ENCODE data around the gene NPIPB13.
"Not testable (repeated sequence)": the region's sequence is repeated elsewhere in the genome, so short reads cannot be mapped to it uniquely, and the experiment has no call there.

Gene NPIPB13

GRCh38 chr16:30248379-30248778 is at the start of gene NPIPB13:
Gene NPIPB13 (minus strand): TSS chr16:30248479. CDS start chr16:30245573, 2,906 bp downstream.
- not testable (repeated sequence) for DNase-seq

- not testable (repeated sequence) for DNase-seq
Observed at GRCh38 chr16:30282357-30282756, 34.1 kb upstream of the NPIPB13 start.

- DNase-seq: not testable (repeated sequence)
Observed at GRCh38 chr16:30278523-30278922, 30.2 kb upstream of the NPIPB13 start.

GRCh38 chr16:30217082-30217481 is 31.2 kb downstream of the NPIPB13 start:
- not testable (repeated sequence) for DNase-seq

DNA sequence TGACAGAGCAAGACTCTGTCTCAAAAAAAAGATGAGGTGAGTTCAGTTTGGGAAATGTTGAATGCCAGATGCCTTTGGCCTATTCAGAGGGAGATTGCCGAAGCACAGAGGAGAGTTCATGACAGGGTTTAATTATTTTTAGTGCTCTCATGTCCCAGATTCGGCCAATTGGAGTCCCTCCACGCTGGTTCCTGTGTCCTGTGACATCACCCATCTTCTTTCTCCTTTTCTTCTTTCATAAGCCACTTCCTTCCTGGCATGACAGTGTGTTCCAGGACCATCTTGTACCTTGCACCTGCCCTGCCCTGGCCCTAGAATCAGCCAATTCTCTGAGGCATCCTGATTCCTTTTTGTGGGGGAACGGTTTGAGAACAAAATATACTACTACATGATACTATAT is 36.9 kb downstream of the NPIPB13 start:
- DNase-seq: not testable (repeated sequence)

DNA sequence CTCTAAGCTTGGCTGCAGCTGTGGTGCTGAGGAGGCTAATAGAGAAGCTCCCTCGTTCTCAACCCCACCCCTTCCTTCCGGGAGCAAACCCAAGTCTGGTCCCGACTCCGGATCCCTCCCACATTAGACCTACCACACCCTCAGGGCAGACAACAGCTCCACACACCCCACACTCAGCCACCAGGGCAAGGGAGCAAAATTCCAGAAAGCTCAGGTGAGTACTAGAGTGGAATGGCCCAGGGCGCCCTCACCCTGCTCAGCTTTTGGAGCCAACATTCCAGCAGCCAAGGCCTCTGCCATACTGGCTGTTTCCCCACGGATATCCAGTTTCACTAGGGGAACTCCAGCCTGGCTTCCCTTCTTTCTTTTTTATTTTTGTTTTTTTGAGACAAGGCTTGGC is 39.2 kb downstream of the NPIPB13 start:
- DNase-seq: not testable (repeated sequence)

- DNase-seq: not testable (repeated sequence)
Observed at GRCh38 chr16:30207063-30207704, 41.1 kb downstream of the NPIPB13 start.

- not testable (repeated sequence) for DNase-seq
Observed at GRCh38 chr16:30206252-30206651, 42.0 kb downstream of the NPIPB13 start.

GRCh38 chr16:30205541-30206236 is 42.6 kb downstream of the NPIPB13 start:
- DNase-seq: not testable (repeated sequence)

- not testable (repeated sequence) for DNase-seq
Observed at GRCh38 chr16:30199608-30200343, 48.5 kb downstream of the NPIPB13 start.

DNA sequence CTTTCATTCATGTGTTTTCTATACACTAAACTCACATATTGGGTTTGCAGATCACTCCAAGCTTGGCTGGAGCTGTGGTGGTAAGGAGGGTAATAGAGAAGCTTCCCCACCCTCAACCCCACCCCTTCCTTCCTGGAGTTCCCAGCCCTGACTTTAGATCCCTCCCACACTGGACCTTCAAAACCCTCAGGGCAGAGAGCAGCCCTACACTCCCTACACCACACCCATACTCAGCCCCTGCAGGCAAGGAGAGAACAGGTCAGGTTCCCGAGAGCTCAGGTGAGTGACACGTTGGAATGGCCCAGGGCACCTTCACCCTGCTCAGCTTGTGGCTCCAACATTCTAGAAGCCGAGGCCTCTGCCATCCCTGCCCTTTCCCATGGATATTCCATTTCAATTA is 49.2 kb downstream of the NPIPB13 start, which contains the start of gene SULT1A3:
SULT1A3 (plus strand) TSS at position 207 of the 400 bp plus-strand sequence. CDS start 1,474 bp downstream, outside the sequence.
- not testable (repeated sequence) for DNase-seq

All from NCI-H1436 (cell line).